ENCODE data around the gene USP5. TPM values are rescaled to one million over a fixed set of nuclear protein-coding genes. Genes with fewer than 3 reads are reported as not detected.

Gene USP5, protein sequence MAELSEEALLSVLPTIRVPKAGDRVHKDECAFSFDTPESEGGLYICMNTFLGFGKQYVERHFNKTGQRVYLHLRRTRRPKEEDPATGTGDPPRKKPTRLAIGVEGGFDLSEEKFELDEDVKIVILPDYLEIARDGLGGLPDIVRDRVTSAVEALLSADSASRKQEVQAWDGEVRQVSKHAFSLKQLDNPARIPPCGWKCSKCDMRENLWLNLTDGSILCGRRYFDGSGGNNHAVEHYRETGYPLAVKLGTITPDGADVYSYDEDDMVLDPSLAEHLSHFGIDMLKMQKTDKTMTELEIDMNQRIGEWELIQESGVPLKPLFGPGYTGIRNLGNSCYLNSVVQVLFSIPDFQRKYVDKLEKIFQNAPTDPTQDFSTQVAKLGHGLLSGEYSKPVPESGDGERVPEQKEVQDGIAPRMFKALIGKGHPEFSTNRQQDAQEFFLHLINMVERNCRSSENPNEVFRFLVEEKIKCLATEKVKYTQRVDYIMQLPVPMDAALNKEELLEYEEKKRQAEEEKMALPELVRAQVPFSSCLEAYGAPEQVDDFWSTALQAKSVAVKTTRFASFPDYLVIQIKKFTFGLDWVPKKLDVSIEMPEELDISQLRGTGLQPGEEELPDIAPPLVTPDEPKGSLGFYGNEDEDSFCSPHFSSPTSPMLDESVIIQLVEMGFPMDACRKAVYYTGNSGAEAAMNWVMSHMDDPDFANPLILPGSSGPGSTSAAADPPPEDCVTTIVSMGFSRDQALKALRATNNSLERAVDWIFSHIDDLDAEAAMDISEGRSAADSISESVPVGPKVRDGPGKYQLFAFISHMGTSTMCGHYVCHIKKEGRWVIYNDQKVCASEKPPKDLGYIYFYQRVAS
- total RNA-seq: 67.8 and 73.4 TPM in 2 replicates

DNA sequence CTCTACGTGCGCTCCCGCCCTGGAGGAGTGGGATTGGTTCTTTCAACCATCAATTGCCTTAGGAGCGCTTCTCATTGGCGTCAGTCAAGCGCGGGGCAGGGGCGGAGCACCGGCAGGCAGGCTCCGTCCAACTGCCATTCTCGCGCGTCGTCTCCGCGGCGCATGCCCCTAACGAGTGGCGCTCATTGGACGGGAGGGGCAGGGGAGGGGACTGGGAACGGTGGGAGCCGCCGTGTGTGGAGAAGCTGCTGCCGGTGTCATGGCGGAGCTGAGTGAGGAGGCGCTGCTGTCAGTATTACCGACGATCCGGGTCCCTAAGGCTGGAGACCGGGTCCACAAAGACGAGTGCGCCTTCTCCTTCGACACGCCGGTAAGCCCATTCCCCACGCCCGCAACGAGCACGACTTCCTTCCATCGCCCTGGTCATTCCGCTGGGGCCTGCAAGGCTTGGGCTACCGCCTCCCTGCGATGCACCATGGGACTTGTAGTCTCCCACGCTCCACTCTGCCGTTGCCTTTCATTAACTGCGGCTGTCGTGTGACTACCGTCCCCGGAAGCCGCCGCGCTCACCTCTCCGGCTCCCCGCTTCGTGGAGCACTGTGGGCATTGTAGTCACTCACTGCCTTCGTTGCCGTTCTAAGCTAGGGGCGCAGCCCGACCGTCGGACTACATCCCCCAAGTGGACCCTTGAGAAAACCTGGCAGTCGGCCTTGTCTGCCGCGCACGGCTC lies at the start of gene USP5:
TSS of gene USP5 (plus strand) at position 230 of the 730 bp plus-strand sequence. CDS start at position 260, 30 bp downstream.

DNA sequence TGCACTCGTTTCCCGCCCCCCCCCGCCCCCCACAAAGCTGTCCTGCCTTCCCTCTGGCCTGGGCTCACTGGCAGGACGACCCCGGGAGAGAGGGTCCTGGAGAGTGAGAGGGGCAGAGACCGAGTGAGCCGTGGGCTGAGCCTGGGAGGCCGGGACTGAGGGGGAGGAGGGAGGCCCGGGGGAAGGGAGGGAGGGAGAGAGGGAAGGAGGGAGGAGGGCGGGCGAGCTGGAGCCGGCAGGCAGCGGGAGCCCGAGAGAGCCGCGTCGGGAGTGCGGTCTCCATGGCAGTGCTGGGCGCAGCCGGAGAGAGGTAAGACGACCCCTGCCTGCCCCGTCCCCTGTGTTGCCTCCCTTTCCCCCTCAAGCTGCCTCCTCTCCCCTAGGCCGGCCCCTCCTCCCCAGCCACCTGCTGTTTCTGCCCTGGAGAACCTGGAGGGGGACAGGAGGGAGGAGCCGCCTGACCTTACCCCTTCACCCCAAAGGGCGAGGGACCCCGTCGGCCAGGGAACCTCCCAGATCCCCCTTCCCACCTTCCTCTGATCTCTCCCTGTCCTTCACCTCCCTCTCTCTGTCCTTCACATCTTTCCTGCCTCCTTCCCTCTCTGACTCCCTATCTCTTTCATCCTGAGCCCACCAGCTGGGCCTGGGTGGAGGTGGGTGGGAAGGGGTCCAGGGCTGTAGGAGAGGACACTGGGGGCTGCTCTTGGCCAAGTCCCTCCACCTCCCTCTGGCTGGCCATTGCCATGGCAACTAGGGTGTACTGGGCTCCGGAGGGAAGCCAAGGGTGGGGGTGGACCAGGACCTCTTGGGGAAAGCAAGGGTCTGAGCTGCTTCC lies 30.1 kb upstream of the USP5 start, which contains the start of gene GPR162:
TSS of gene GPR162 (plus strand) at position 231 of the 835 bp plus-strand sequence. CDS start 2,078 bp downstream, outside the sequence.

DNA sequence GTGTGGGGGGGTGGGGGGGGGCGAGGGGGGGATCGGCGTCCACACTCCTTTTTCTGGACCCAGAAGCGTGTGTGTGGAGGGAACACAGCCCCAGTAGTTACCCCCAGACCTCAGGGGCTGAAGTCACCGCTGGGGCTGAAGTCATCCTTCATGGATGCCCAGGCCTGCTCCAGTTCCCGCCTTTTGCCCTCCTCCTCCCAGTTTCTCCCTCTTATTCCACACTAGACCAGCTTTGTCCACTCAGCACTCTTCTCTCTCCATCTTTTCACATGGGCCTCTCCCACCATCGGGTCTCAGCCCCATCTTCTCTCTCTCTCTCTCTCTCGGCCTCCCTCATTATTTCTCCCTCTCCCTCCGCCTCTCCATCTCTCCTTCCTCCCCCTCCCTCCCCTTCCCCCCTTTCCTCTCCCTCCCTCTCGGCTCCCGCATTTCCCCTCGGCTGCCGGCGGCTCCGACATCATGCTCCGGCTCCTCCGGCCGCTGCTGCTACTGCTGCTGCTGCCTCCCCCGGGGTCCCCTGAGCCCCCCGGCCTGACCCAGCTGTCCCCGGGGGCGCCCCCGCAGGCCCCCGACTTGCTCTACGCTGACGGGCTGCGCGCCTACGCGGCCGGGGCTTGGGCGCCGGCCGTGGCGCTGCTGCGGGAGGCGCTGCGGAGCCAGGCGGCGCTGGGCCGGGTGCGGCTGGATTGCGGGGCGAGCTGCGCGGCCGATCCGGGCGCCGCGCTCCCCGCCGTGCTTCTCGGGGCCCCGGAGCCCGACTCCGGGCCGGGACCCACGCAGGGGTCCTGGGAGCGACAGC lies 23.8 kb upstream of the USP5 start, which contains the start of gene P3H3:
TSS of gene P3H3 (plus strand) at position 426 of the 799 bp plus-strand sequence. CDS start at position 460, 34 bp downstream.

DNA sequence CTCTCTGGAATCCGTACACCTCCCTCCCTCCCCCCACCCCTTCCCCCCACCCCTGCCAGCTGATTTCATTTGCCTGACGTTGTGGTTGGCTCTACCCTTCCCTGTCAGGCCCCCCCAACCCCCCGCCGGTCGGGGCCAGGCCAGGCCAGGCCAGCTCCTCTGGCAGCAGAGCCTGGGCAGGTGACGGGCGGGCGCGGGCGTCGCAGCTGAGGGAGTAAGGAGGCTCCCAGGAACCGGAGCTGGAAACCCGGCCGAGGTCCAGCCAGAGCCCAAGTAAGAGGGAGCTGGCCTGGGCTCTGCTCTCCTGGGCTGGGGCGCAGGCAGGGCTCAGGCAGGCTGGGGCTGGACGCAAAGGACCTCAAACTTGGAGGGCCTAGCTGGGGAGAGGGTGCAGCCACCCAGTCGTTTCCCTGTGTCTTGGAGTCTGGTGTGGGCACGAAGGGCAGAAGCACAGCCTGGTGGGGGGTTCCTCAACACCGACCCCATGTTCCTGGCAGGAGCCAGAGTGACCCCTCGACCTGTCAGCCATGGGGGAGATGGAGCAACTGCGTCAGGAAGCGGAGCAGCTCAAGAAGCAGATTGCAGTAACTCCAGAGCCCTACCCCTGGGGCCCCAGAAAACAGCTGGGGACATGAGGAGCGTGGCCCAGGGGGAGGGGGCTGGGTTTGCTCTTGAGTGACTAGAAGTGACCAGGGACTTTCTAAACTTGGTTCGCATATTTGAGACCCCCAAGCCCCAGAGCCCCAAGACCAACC lies 11.0 kb upstream of the USP5 start, which contains the start of gene GNB3:
TSS of gene GNB3 (plus strand) at position 165 of the 755 bp plus-strand sequence. CDS start at position 528, 363 bp downstream.

DNA sequence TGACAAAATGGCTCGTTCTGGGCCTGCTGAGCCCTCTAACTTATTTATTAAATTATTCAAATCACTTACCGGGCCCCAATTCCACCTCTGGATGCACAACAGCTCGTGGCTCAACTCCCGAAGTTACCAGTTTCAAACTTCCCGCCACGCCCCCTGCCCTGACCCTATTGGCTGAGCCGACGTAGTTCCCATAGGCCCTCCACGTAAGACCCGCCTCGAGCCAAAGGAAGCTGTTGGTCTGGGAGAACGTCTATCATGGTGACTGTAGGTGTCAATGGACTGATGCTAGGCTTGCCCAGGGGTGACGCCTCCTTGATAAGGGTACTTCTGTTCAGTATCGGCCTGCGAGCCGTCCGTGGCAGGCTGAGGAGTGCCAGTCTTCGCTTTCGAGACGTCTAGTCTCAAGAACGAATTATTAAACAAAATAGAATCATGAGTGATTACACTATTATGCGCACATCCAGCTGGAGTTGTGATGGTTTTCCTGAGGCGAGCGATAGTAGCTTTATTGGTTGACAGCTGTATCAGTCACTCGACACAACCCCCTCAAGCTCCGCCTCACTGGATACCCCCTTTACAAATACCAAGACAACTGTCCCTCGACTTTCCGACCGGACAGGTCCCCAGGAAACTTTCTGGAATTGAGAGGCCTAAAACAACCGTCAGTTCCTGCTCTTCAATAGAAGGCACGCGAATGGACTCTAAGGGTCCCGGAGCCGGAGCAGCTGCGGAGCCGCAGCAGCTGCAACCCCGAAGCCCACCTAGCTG lies 613 bp upstream of the USP5 start, which contains the start of gene CDCA3:
TSS of gene CDCA3 (minus strand) at position 134 of the 768 bp plus-strand sequence. CDS start 334 bp downstream, outside the sequence.

DNA sequence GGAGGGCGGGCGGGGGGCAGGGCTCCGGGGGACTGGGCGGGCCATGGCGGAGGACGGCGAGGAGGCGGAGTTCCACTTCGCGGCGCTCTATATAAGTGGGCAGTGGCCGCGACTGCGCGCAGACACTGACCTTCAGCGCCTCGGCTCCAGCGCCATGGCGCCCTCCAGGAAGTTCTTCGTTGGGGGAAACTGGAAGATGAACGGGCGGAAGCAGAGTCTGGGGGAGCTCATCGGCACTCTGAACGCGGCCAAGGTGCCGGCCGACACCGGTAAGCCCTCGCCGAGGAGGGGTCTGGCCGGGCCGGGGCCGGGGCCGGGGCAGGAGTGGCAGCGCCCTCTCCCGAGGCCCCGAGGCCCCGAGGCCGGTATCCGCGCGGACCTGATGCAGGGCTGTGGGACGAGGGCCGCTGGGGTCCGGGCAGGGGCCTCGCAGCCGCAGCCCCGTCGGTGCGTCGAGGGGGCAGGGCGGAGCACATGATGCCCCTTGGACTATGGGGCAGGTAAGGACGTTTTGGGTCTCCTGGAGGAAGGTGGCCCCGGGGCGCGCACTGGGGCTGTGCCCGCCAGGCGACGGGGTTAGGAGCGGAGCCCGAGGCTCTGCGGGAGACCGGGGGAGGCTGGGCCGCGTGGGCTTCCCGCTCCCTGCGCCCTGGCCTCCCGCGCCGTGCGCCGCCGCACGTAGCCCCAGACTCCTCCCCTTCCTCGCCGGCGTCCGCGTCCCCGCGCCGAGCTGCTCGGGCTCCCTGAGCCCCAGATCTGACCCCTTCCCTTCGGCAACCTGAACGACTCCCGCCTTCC lies 15.7 kb downstream of the USP5 start, which contains the start of gene TPI1:
TSS of gene TPI1 (plus strand) at position 119 of the 798 bp plus-strand sequence. CDS start at position 155, 36 bp downstream.

DNA sequence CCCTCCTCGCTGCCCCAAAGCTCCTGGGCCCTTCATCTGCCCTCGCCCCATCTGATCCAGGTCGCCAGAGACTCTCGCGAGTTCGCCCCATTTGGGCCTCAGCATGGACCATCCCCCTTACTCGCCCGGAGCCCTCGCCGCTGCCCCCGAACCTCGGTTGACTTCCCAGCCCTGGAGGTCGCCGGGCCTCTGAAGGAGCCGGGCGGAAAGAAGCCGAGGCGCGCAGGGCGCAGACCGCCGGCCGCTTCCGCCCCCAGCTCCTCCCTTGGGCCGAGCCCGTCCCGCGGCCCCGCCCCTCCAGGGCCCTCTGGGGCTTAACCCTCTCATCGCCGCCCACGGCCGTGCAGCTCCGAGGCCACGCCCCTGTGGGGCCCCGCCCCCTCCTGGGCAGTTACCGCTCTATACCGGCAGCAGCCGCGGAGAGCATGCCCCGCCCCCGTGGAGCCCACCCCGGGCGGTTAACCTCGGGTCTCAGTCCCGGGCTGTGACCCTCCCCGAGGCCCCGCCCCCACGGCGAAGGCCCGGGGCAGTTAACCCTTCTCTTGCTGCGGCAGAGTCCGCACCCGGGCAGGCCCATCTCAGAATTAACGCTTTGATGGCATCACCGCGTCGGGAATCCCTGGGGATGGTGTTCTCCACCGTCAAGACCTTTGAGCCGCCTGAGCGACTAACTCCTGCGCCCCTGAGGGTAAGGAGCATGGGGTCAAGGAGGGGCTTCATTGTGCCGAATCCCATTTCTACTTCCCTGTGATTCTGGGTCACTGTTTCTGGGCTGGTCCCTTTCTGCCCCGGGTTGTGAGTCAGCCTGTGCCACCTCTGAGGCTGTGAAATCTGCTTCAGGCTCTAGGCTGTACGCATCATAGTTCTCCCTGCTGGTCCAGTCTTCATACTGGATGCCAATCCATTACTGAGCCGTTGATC lies 21.4 kb downstream of the USP5 start, which contains the start of gene SPSB2:
TSS of gene SPSB2 (minus strand) at position 210 of the 921 bp plus-strand sequence. CDS start 402 bp downstream, outside the sequence.

DNA sequence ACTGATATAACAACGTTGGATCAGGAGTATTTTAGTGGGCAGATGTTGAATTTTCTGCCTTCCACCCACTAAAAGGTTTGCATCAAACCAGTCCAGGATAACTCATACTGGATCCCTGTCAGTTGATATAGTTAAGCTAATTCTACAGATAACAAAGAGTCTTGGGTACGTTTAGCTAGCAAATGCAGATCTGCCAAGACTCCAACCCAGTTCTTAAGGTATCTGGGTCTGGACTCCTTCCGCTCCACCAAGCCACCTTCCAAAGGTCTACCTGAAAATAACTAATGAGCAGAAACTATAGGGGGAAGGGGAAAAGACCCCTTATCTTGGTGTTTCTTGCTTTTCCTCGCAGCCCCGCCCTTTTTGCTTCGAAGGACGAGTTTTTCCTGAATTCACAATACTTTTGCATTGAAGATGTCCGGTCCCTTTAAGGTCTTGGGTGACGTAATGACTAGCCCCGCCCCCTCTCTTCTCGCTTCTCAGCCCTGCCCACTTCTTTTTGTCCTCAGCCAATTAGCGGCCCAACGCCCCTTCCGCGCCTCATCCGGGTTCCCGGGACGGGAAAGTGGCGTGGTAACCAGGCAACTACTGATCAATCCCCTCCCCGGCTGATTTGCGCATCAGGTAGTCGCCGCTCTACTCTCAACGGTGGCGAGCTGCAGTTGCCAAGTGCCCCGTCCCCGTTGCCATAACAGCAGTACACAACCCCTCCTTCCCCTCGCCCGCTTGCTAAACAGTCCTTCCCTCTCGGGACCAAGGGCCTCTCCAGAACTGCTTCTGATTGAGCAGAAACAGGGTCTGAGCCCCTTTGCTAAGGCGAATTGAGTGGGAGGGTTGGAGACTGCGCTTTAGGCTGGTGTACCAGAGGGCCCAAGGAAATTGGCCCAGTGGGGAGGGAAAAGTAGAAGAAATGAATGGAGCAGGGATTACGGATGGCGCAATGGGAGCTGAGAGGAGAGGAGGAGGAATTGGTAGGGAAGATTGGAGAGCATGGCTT lies 52.6 kb downstream of the USP5 start, which contains the start of gene LRRC23:
TSS of gene LRRC23 (plus strand) at position 543 of the 997 bp plus-strand sequence. CDS start 812 bp downstream, outside the sequence.

DNA sequence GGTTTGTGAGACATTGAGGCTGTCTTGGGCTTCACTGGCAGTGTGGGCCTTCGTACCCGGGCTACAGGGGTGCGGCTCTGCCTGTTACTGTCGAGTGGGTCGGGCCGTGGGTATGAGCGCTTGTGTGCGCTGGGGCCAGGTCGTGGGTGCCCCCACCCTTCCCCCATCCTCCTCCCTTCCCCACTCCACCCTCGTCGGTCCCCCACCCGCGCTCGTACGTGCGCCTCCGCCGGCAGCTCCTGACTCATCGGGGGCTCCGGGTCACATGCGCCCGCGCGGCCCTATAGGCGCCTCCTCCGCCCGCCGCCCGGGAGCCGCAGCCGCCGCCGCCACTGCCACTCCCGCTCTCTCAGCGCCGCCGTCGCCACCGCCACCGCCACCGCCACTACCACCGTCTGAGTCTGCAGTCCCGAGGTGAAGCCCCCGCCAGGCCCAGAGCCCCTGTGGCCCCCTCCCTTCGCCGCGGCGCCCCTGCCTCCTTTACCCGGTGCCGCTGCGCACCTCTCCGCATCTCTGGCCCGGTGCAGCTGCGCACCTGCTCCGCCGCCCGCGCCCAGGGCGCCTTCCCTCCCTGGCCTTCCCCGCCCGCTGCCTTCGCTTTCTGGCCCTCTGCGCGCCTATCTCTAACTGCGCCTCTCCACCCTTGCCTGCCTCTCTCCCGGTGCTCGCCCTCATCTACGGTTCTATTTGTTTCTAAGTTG lies 62.4 kb downstream of the USP5 start, which contains the start of gene ENO2:
TSS of gene ENO2 (plus strand) at position 335 of the 701 bp plus-strand sequence. CDS start 1,253 bp downstream, outside the sequence.

Other genes starting within 250 kb of the USP5 start
- 210 and 211 TPM in 2 replicates for gene CHD4, start 244.8 kb upstream of the USP5 start, total RNA-seq
- not detected in 2 replicates for gene LPAR5, start 216.2 kb upstream of the USP5 start, total RNA-seq
- 0.26 and 0.76 TPM in 2 replicates for gene ACRBP, start 204.7 kb upstream of the USP5 start, total RNA-seq
- gene ING4, start 189.0 kb upstream of the USP5 start, total RNA-seq: 28.4 and 43.7 TPM in 2 replicates
- gene ZNF384, start 162.8 kb upstream of the USP5 start, total RNA-seq: 22.9 and 26.8 TPM in 2 replicates
- gene PIANP, start 151.3 kb upstream of the USP5 start, total RNA-seq: 0.11 and 0.13 TPM in 2 replicates
- 71.5 and 77.6 TPM in 2 replicates for gene COPS7A, start 128.1 kb upstream of the USP5 start, total RNA-seq
- gene MLF2, start 99.0 kb upstream of the USP5 start, total RNA-seq: 105 and 112 TPM in 2 replicates
- 75.0 and 82.3 TPM in 2 replicates for gene PTMS, start 85.8 kb upstream of the USP5 start, total RNA-seq
- 0.54 and 1.0 TPM in 2 replicates for gene LAG3, start 79.6 kb upstream of the USP5 start, total RNA-seq
- 2.3 and 4.3 TPM in 2 replicates for gene CD4, start 62.6 kb upstream of the USP5 start, total RNA-seq
- gene GPR162, start 30.3 kb upstream of the USP5 start, total RNA-seq: 1.3 and 2.7 TPM in 2 replicates
- 65.1 and 65.5 TPM in 2 replicates for gene P3H3, start 23.7 kb upstream of the USP5 start, total RNA-seq
- gene GNB3, start 11.2 kb upstream of the USP5 start, total RNA-seq: 3.7 and 4.3 TPM in 2 replicates
- 14.9 and 18.7 TPM in 2 replicates for gene CDCA3, start 864 bp upstream of the USP5 start, total RNA-seq
- gene TPI1, start 15.4 kb downstream of the USP5 start, total RNA-seq: 717 and 807 TPM in 2 replicates
- gene SPSB2, start 21.2 kb downstream of the USP5 start, total RNA-seq: 5.6 and 5.9 TPM in 2 replicates
- 9.6 and 9.8 TPM in 2 replicates for gene LRRC23, start 52.7 kb downstream of the USP5 start, total RNA-seq
- 13.0 and 16.3 TPM in 2 replicates for gene ENO2, start 62.4 kb downstream of the USP5 start, total RNA-seq
- gene ATN1, start 75.8 kb downstream of the USP5 start, total RNA-seq: 9.7 and 12.5 TPM in 2 replicates
- gene RNU7-1, start 91.7 kb downstream of the USP5 start, total RNA-seq: not detected in 2 replicates
- gene C12orf57, start 91.9 kb downstream of the USP5 start, total RNA-seq: 120 TPM in 2 replicates
- 0.43 and 0.91 TPM in 2 replicates for gene PTPN6, start 99.2 kb downstream of the USP5 start, total RNA-seq
- gene PHB2, start 118.5 kb downstream of the USP5 start, total RNA-seq: 134 and 183 TPM in 2 replicates
- gene EMG1, start 118.8 kb downstream of the USP5 start, total RNA-seq: 29.0 and 30.4 TPM in 2 replicates
- gene LPCAT3, start 166.3 kb downstream of the USP5 start, total RNA-seq: 11.5 and 18.2 TPM in 2 replicates
- gene C1S, start 208.6 kb downstream of the USP5 start, total RNA-seq: 381 and 511 TPM in 2 replicates
- gene C1R, start 240.3 kb downstream of the USP5 start, total RNA-seq: 330 and 427 TPM in 2 replicates